HepG2 (cell line): ENCODE data around the gene CCDC59. TPM values are rescaled to one million over a fixed set of nuclear protein-coding genes. Genes with fewer than 3 reads are reported as not detected.

Source experiments
- BCL6 ChIP-seq: IDR thresholded peaks from 2 replicates; pipeline ENCODE4 v1.6.1; 2016; ENCODE audit warnings: missing genetic modification reagents, missing compliant biosample characterization
- GATA4 ChIP-seq: sonication (generic); IDR thresholded peaks from 2 replicates; pipeline ENCODE4 v1.6.1; 2016; ENCODE audit warnings: antibody characterized with exemption, low read depth, borderline replicate concordance
- HHEX ChIP-seq: IDR thresholded peaks from 2 replicates; pipeline ENCODE4 v1.6.1; 2016; ENCODE audit warnings: control low read depth
- KDM5A ChIP-seq: fragments of 200-600 bp; sonication (generic); IDR thresholded peaks from 2 replicates; pipeline ENCODE4 v1.7.0; 2018; ENCODE audit warnings: antibody characterized with exemption, mild to moderate bottlenecking, low read length, borderline replicate concordance
- KLF11 ChIP-seq: IDR thresholded peaks from 2 replicates; pipeline ENCODE4 v1.6.1; 2016; ENCODE audit warnings: missing compliant biosample characterization
- MED8 ChIP-seq: sonication (generic); formaldehyde crosslinking; IDR thresholded peaks from 2 replicates; pipeline ENCODE4 v1.8.1; 2023; ENCODE audit warnings: mild to moderate bottlenecking, missing genetic modification reagents; ENCODE audit not compliant: insufficient replicate concordance
- NFIC ChIP-seq: IDR thresholded peaks from 2 replicates; pipeline ENCODE4 v1.6.1; 2012; ENCODE audit warnings: mild to moderate bottlenecking, low read length, inconsistent platforms
- PCBP2 ChIP-seq: fragments of 200-400 bp; formaldehyde crosslinking; optimal IDR thresholded peaks from 2 replicates; pipeline ENCODE3; 2018; ENCODE audit warnings: low read length, low read depth; ENCODE audit not compliant: poor library complexity, severe bottlenecking
- REST ChIP-seq, 2 experiments: IDR thresholded peaks; 2 replicates each; pipeline ENCODE4 v1.6.1; 2011 to 2012; ENCODE audit warnings: low read length in 2 of 2, borderline replicate concordance in 1 of 2, low read depth in 1 of 2, mild to moderate bottlenecking in 1 of 2, moderate library complexity in 1 of 2
- SAP130 ChIP-seq: IDR thresholded peaks from 2 replicates; pipeline ENCODE4 v1.6.1; 2016; ENCODE audit warnings: low read depth
- SP4 ChIP-seq: sonication (generic); formaldehyde crosslinking; IDR thresholded peaks from 2 replicates; pipeline ENCODE4 v1.8.1; 2023; ENCODE audit warnings: mild to moderate bottlenecking, missing genetic modification reagents
- YEATS2 ChIP-seq: sonication (generic); formaldehyde crosslinking; IDR thresholded peaks from 2 replicates; pipeline ENCODE4 v1.4.0; 2020; ENCODE audit warnings: missing genetic modification reagents, borderline replicate concordance
- ZFYVE20 ChIP-seq: sonication (generic); formaldehyde crosslinking; IDR thresholded peaks from 2 replicates; pipeline ENCODE4 v1.8.0; 2023; ENCODE audit warnings: low read depth, mild to moderate bottlenecking, moderate library complexity, missing genetic modification reagents, borderline replicate concordance
- ZKSCAN5 ChIP-seq: sonication (generic); formaldehyde crosslinking; IDR thresholded peaks from 2 replicates; pipeline ENCODE4 v1.5.1; 2020; ENCODE audit warnings: mild to moderate bottlenecking, missing genetic modification reagents
- ZNF572 ChIP-seq: sonication (generic); formaldehyde crosslinking; IDR thresholded peaks from 2 replicates; pipeline ENCODE4 v1.5.1; 2020; ENCODE audit warnings: mild to moderate bottlenecking, missing genetic modification reagents
- ZNF598 ChIP-seq: sonication (generic); formaldehyde crosslinking; IDR thresholded peaks from 2 replicates; pipeline ENCODE4 v1.5.1; 2020; ENCODE audit warnings: mild to moderate bottlenecking, missing genetic modification reagents, borderline replicate concordance
- ZNF605 ChIP-seq: sonication (generic); formaldehyde crosslinking; IDR thresholded peaks from 2 replicates; pipeline ENCODE4 v1.8.0; 2022; ENCODE audit warnings: mild to moderate bottlenecking, missing genetic modification reagents
- ZNF670 ChIP-seq: sonication (generic); formaldehyde crosslinking; IDR thresholded peaks from 2 replicates; pipeline ENCODE4 v1.8.0; 2022; ENCODE audit warnings: mild to moderate bottlenecking, missing genetic modification reagents, borderline replicate concordance
- ZNF891 ChIP-seq: sonication (generic); formaldehyde crosslinking; IDR thresholded peaks from 2 replicates; pipeline ENCODE4 v1.5.0; 2020; ENCODE audit warnings: mild to moderate bottlenecking, missing genetic modification reagents
- ZUFSP ChIP-seq: sonication (generic); formaldehyde crosslinking; IDR thresholded peaks from 2 replicates; pipeline ENCODE4 v1.9.0; 2021; ENCODE audit warnings: missing genetic modification reagents, mild to moderate bottlenecking, borderline replicate concordance
- polyA plus RNA-seq, 8 experiments: library from polyadenylated mRNA; depleted of rRNA in 3 of 8; stranded (reverse) in 7 of 8; unstranded in 1 of 8; fragments of >200 nt; fragmentation: Illumina TruSeq in 4 of 8; extraction: Trizol in 4 of 8; gene quantifications; 2 replicates each; pipeline versions ENCODE4 v1.2.1 to v1.2.3, GENCODE V29; 2011 to 2016; ENCODE audit warnings: low read depth in 4 of 8, missing spikeins in 1 of 8, mixed read lengths in 1 of 8; ENCODE audit not compliant: insufficient read depth in 1 of 8
- total RNA-seq, 5 experiments: library from RNA; depleted of rRNA; stranded (reverse); fragments of >200 nt; fragmentation: Illumina TruSeq; extraction: Trizol; gene quantifications; 2 replicates each; pipeline ENCODE4 v1.2.3, GENCODE V29; 2016; ENCODE audit warnings: low read depth in 1 of 5
- TF ChIP-seq, protein P1 (sequence below): sonication (generic); formaldehyde crosslinking; IDR thresholded peaks from 2 replicates; pipeline ENCODE4 v1.4.0; 2020; ENCODE audit warnings: mild to moderate bottlenecking, missing genetic modification reagents
- TF ChIP-seq, protein P2 (sequence below): sonication (generic); formaldehyde crosslinking; IDR thresholded peaks from 2 replicates; pipeline ENCODE4 v1.5.0; 2020; ENCODE audit warnings: mild to moderate bottlenecking, missing genetic modification reagents, borderline replicate concordance
- TF ChIP-seq, protein P3 (sequence below): sonication (generic); formaldehyde crosslinking; IDR thresholded peaks from 2 replicates; pipeline ENCODE4 v1.4.0; 2020; ENCODE audit warnings: missing genetic modification reagents

The CCDC59 gene
- total and polyA plus RNA-seq, 2 of the 13 experiments (the other 11 are each of a cell fraction or from before 2014, with no cell fraction given): 16.1 to 81.3 TPM

GRCh38 chr12:82314406-82314892 is 43.7 kb downstream of the CCDC59 start (continued):
- TF ChIP-seq, protein P1, sequence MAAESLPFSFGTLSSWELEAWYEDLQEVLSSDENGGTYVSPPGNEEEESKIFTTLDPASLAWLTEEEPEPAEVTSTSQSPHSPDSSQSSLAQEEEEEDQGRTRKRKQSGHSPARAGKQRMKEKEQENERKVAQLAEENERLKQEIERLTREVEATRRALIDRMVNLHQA: no peak
- TF ChIP-seq YEATS2 (CRISPR knock-in tag) (no peak), ZKSCAN5 (CRISPR knock-in tag) (no peak), GATA4 (no peak), ZFYVE20 (CRISPR knock-in tag) (no peak), MED8 (CRISPR knock-in tag) (no peak), HHEX (no peak), KLF11 (CRISPR knock-in tag) (no peak), ZNF891 (no peak), BCL6 (CRISPR knock-in tag) (0 out of 2 replicates have a peak, but pooled peaks have one; percentile 6), SP4 (0 out of 2 replicates have a peak, but pooled peaks have one; percentile 29), PCBP2 (no peak), ZUFSP (CRISPR knock-in tag) (no peak), REST (IDR thresholded peaks at IDR 0.05; ENCODE audit: borderline replicate concordance in 1 of 2, low read depth in 1 of 2, low read length in 2 of 2) (no peak), SAP130 (CRISPR knock-in tag) (0 out of 2 replicates have a peak, but pooled peaks have one; percentile 27), KDM5A (no peak), ZNF598 (no peak), ZNF605 (CRISPR knock-in tag) (no peak), NFIC (no peak), ZNF572 (CRISPR knock-in tag) (0 out of 2 replicates have a peak, but pooled peaks have one; percentile 38), ZNF670 (no peak)
- TF ChIP-seq, protein P2, sequence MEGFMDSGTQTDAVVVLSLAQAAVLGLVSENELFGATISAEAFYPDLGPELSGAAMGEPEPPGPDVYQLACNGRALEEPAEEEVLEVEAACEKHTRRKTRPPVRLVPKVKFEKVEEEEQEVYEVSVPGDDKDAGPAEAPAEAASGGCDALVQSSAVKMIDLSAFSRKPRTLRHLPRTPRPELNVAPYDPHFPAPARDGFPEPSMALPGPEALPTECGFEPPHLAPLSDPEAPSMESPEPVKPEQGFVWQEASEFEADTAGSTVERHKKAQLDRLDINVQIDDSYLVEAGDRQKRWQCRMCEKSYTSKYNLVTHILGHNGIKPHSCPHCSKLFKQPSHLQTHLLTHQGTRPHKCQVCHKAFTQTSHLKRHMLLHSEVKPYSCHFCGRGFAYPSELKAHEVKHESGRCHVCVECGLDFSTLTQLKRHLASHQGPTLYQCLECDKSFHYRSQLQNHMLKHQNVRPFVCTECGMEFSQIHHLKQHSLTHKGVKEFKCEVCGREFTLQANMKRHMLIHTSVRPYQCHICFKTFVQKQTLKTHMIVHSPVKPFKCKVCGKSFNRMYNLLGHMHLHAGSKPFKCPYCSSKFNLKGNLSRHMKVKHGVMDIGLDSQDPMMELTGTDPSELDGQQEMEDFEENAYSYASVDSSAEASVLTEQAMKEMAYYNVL (CRISPR knock-in tag): no peak
- TF ChIP-seq, protein P3, sequence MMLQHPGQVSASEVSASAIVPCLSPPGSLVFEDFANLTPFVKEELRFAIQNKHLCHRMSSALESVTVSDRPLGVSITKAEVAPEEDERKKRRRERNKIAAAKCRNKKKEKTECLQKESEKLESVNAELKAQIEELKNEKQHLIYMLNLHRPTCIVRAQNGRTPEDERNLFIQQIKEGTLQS (CRISPR knock-in tag): no peak
